A673 (cell line): Measurements from ENCODE around the gene STIM1.

ENCODE experiments used
- CTCF ChIP-seq: fragments of 300-800, 200-600 bp; sonication (generic); conservative IDR thresholded peaks from 2 replicates; pipeline ENCODE4 v1.5.1; 2017; ENCODE audit warnings: low read depth, mild to moderate bottlenecking, antibody characterized with exemption, low read length, moderate library complexity, mixed read lengths
- EZH2 ChIP-seq: fragments of 200-600 bp; sonication (generic); IDR thresholded peaks from 2 replicates; pipeline ENCODE4 v1.6.1; 2017; ENCODE audit warnings: borderline replicate concordance, low read depth, mild to moderate bottlenecking, mixed read lengths, antibody characterized with exemption, low read length; ENCODE audit not compliant: poor library complexity, severe bottlenecking

- TF ChIP-seq CTCF (peak; percentile 16; the same call in 1 of the 2 replicates), EZH2 (no peak)
These were observed 71.8 kb downstream of the STIM1 start for GRCh38 chr11:3927129-3927796.
